Spleen (tissue), 11 donors: ENCODE measurements around the gene CABLES1. TPM values are rescaled to one million over a fixed set of nuclear protein-coding genes. Genes with fewer than 3 reads are reported as not detected.
"Not testable (repeated sequence)": the region's sequence is repeated elsewhere in the genome, so short reads cannot be mapped to it uniquely, and the experiment has no call there.

Source experiments
- DNase-seq: peaks from one replicate; pipeline ENCODE4 v3.0.0-alpha.2; 2020
- H3K27ac ChIP-seq, 8 donors: fragments of 200-600 bp; sonication (generic) in 7 of 8; 1 replicate in 4 of 8; 2 replicates in 4 of 8; pipeline versions ENCODE4 v1.5.0 to v1.8.0; 2016 to 2021; ENCODE audit warnings: inconsistent platforms in 4 of 8, mild to moderate bottlenecking in 4 of 8, moderate library complexity in 1 of 8
- H3K27me3 ChIP-seq, 7 donors: fragments of 200-600 bp; sonication (generic) in 6 of 7; replicated peaks in 1 of 7; 1 replicate in 4 of 7; 2 replicates in 3 of 7; pipeline versions ENCODE4 v1.5.0 to v1.8.0; 2016 to 2021; ENCODE audit warnings: inconsistent platforms in 3 of 7, mild to moderate bottlenecking in 1 of 7
- H3K36me3 ChIP-seq, 6 donors: fragments of 200-600 bp; sonication (generic) in 5 of 6; 1 replicate in 4 of 6; 2 replicates in 2 of 6; pipeline versions ENCODE4 v1.5.0 to v1.8.0; 2016 to 2021; ENCODE audit warnings: inconsistent platforms in 2 of 6
- H3K4me1 ChIP-seq, 6 donors: fragments of 200-600 bp; sonication (generic) in 5 of 6; 1 replicate in 3 of 6; 2 replicates in 3 of 6; pipeline versions ENCODE4 v1.5.0 to v1.8.0; 2016 to 2021; ENCODE audit warnings: inconsistent platforms in 3 of 6
- H3K4me3 ChIP-seq, 8 donors: fragments of 200-600 bp; sonication (generic) in 7 of 8; 1 replicate in 4 of 8; 2 replicates in 4 of 8; pipeline versions ENCODE4 v1.5.0 to v1.8.0; 2016 to 2021; ENCODE audit warnings: inconsistent platforms in 4 of 8, mild to moderate bottlenecking in 4 of 8, moderate library complexity in 2 of 8
- H3K9me3 ChIP-seq, 8 donors: fragments of 200-600 bp; sonication (generic) in 7 of 8; 1 replicate in 4 of 8; 2 replicates in 4 of 8; pipeline versions ENCODE4 v1.5.0 to v1.8.0; 2016 to 2021; ENCODE audit warnings: inconsistent platforms in 4 of 8
- POLR2A ChIP-seq, 3 donors: fragments of 450-650 bp; IDR thresholded peaks; one replicate each; pipeline ENCODE4 v1.5.1; 2017; ENCODE audit warnings: antibody characterized with exemption in 3 of 3, mild to moderate bottlenecking in 1 of 3
- POLR2AphosphoS5 ChIP-seq, 3 donors: sonication (generic); formaldehyde crosslinking; IDR thresholded peaks; one replicate each; pipeline ENCODE4 v1.5.1; 2017; ENCODE audit warnings: antibody characterized with exemption in 3 of 3
- WGBS, 5 donors: extraction: QIAGEN DNeasy Blood & Tissue Kit in 3 of 5; methylation state at CpG; one replicate each; pipeline versions ENCODE4 v1.1.5 to v1.1.7; 2013 to 2018; 5-methylcytosine and 5-hydroxymethylcytosine counted together
- intact Hi-C: fragments of 100-400 bp; cut with DNase I; formaldehyde crosslinking; loops from one replicate; pipeline ENCODE4 v1.15.0; 2023; ENCODE audit warnings: low total_unique reads
- polyA plus RNA-seq, 3 donors: library from polyadenylated mRNA; stranded (reverse); fragments of 200-250 nt; gene quantifications; one replicate each; pipeline ENCODE4 v1.2.1, GENCODE V29; 2013
- total RNA-seq, 7 donors: library from RNA; depleted of rRNA in 3 of 7; stranded (reverse); fragments of >200 nt in 3 of 7; fragmentation: NEBNext Ultra II Directional in 4 of 7; extraction: Animal tissue kit (Norgen Biotek cat#: 25700) in 4 of 7; gene quantifications; one replicate each; pipeline versions ENCODE4 v1.1.0 to v1.2.1, GENCODE V29; 2016 to 2021
- TF ChIP-seq, protein P1 (sequence below), 11 experiments: fragments of 200-600 bp in 7 of 11; fragments of 450-650 bp in 4 of 11; sonication (generic) in 4 of 11; IDR thresholded peaks in 8 of 11; conservative IDR thresholded peaks in 3 of 11; 1 replicate in 7 of 11; 2 replicates in 4 of 11; pipeline versions ENCODE4 v1.4.0 to v1.8.0; 2016 to 2021; ENCODE audit warnings: antibody characterized with exemption in 11 of 11, inconsistent platforms in 4 of 11, mild to moderate bottlenecking in 1 of 11
- donor health status: healthy with polysubstance abuse.
- donor health status: DM: no; HTN: no; CAD: no; lungs with moderate emphysema.
- donor health status: DM: no; HTN: no; CAD: no.
- donor health status: Bipolar disorder and iron deficiency.
- donor health status: healthy.
- donor health status: DM: no; HTN: no; CAD: no.
- donor health status: DM: yes; HTN: yes; CAD: no.

The CABLES1 gene
- total and polyA plus RNA-seq, 10 donors: 1.7 to 18.7 (median 6.0) TPM

GRCh38 chr18:23265682-23266399 is 130.6 kb downstream of the CABLES1 start:
- Histone ChIP-seq H3K4me3 (no peak overlapping the region), H3K27ac (peak overlapping the region in 5 of 8 donors; percentile 13 to 50 (median 30)), H3K27me3 (no peaks in the 10 kb centered on the region), H3K4me1 (peaks cover 3 to 27% (median 17%) of the 10 kb centered on the region in 6 donors), H3K36me3 (peaks cover 0 to 6% (median 0%) of the 10 kb centered on the region in 6 donors), H3K9me3 (peaks cover 0 to 21% (median 20%) of the 10 kb centered on the region in 8 donors)
- WGBS, 5 donors: 41 to 55% (median 50%) methylated on average over 7 of the region's 7 CpGs
- TF ChIP-seq, protein P1, sequence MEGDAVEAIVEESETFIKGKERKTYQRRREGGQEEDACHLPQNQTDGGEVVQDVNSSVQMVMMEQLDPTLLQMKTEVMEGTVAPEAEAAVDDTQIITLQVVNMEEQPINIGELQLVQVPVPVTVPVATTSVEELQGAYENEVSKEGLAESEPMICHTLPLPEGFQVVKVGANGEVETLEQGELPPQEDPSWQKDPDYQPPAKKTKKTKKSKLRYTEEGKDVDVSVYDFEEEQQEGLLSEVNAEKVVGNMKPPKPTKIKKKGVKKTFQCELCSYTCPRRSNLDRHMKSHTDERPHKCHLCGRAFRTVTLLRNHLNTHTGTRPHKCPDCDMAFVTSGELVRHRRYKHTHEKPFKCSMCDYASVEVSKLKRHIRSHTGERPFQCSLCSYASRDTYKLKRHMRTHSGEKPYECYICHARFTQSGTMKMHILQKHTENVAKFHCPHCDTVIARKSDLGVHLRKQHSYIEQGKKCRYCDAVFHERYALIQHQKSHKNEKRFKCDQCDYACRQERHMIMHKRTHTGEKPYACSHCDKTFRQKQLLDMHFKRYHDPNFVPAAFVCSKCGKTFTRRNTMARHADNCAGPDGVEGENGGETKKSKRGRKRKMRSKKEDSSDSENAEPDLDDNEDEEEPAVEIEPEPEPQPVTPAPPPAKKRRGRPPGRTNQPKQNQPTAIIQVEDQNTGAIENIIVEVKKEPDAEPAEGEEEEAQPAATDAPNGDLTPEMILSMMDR (IDR thresholded peaks at IDR 0.05 in 8 of 11, conservative IDR thresholded peaks at IDR 0.05 in 3 of 11): no peak
- TF ChIP-seq POLR2A (IDR thresholded peaks at IDR 0.05) (no peak), POLR2AphosphoS5 (IDR thresholded peaks at IDR 0.05) (no peak)
- intact Hi-C loops: no loop called here
- DNase-seq: no peak

DNA sequence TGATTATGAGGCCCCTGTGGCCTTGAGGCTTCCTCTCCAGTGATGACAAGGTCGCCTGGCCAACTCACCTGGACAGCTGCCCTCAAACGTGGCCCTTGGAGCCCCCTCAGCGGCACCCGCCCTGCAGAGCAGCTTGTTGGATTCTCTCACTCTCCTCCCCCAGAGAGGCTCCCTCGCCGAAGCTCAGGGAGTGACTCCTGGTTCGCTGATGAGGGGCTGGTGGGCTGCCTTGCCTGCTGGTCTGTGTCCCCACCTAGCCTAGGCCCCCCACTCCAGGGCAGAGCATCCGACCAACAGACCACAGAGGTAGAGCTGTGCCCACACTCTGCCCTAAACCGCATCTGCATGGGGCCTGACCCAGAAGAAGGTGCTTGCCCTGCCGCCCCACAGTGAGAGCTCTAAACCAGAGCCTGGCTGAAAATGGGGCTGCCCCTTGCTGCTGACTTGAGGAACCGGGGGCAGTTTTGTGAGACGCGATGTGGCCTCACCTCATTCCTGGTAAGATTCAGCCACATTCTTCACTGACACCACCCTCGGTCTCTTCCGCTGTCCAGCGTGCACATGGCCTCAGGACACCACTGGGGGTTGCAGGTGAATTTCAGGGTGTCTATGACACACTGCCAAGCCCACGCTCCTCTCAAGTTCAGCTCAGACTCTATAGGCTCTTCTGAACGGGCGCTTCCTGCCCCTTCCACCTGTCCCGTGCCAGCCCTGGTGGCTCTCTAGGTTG is 131.6 kb downstream of the CABLES1 start:
- TF ChIP-seq, protein P1 (IDR thresholded peaks at IDR 0.05 in 8 of 11, conservative IDR thresholded peaks at IDR 0.05 in 3 of 11): no peak
- no peak for TF ChIP-seq POLR2AphosphoS5 (IDR thresholded peaks at IDR 0.05)
- TF ChIP-seq POLR2A (IDR thresholded peaks at IDR 0.05): no peak
- intact Hi-C loops: no loop called here
- no peak for DNase-seq
- WGBS, 5 donors: 66 to 75% (median 75%) methylated on average over 15 to 20 of the region's 20 CpGs
- Histone ChIP-seq H3K36me3 (peaks cover 0 to 6% (median 0%) of the 10 kb centered on the region in 6 donors), H3K4me1 (peaks cover 0 to 22% (median 15%) of the 10 kb centered on the region in 6 donors), H3K4me3 (no peak overlapping the region), H3K27ac (no peak overlapping the region), H3K27me3 (no peaks in the 10 kb centered on the region), H3K9me3 (peaks cover 0 to 31% (median 27%) of the 10 kb centered on the region in 8 donors)

DNA sequence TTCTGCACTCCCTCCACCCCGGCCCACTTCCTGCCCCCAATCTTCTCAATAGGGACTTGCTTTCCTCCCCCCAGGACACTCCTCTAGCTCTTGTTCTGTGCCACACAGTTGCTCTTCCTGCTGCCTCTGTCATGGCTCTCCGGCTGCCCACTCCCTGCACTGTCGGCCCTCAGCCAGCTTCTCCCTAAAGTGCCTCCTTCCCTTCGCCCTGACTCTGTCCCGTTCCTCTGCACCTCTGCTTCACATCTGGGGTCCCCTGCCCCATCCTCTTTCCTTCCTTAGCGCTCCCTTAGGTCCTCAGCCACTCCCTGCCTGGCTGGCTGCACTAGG is 132.1 kb downstream of the CABLES1 start:
- H3K4me1 ChIP-seq: peaks cover 0 to 22% (median 15%) of the 10 kb centered on the region in 6 donors
- intact Hi-C loops: no loop called here
- H3K9me3 ChIP-seq: peaks cover 0 to 34% (median 27%) of the 10 kb centered on the region in 8 donors
- no peaks in the 10 kb centered on the region for H3K27me3 ChIP-seq
- no peak overlapping the region for H3K4me3 ChIP-seq
- no peak for DNase-seq
- TF ChIP-seq, protein P1 (IDR thresholded peaks at IDR 0.05 in 8 of 11, conservative IDR thresholded peaks at IDR 0.05 in 3 of 11): no peak
- TF ChIP-seq POLR2AphosphoS5 (IDR thresholded peaks at IDR 0.05) (no peak), POLR2A (IDR thresholded peaks at IDR 0.05) (no peak)
- 52 to 59% (median 57%) methylated on average over 6 of the region's 6 CpGs for WGBS, 5 donors
- H3K27ac ChIP-seq: no peak overlapping the region
- H3K36me3 ChIP-seq: peaks cover 0 to 6% (median 0%) of the 10 kb centered on the region in 6 donors

DNA sequence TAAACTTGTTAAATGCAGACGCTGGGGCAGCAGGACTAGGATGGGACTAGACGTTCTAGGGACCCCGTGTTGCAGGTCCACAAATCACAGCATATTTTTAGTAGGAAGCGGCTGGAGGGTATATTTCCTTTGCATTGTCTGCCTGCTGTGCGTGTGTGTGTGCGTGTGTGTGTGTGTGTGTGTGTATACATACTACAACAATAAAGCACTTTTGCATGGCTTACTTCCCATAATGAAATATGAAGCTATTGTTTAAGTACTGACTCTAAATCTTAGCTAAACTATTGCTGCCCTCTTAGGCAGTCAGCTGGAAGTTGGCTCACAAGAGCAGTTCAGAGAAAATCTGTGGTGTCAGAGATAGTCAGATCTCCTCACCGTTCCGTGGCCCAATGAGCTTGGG is 133.4 kb downstream of the CABLES1 start:
- Histone ChIP-seq H3K27me3 (no peaks in the 10 kb centered on the region), H3K36me3 (peaks cover 0 to 6% (median 0%) of the 10 kb centered on the region in 6 donors), H3K27ac (no peak overlapping the region), H3K4me3 (no peak overlapping the region), H3K9me3 (peaks cover 0 to 34% (median 27%) of the 10 kb centered on the region in 8 donors), H3K4me1 (peaks cover 0 to 22% (median 15%) of the 10 kb centered on the region in 6 donors)
- TF ChIP-seq POLR2A (IDR thresholded peaks at IDR 0.05) (no peak), POLR2AphosphoS5 (IDR thresholded peaks at IDR 0.05) (no peak)
- TF ChIP-seq, protein P1 (IDR thresholded peaks at IDR 0.05 in 8 of 11, conservative IDR thresholded peaks at IDR 0.05 in 3 of 11): no peak
- intact Hi-C loops: no loop called here
- 79 to 86% (median 84%) methylated on average over 8 of the region's 8 CpGs for WGBS, 5 donors
- no peak for DNase-seq

- H3K27me3 ChIP-seq, DNase-seq, H3K4me3 ChIP-seq, H3K27ac ChIP-seq, H3K36me3 ChIP-seq, intact Hi-C loops: not testable (repeated sequence)
- peaks cover 0 to 34% (median 27%) of the 10 kb centered on the region in 8 donors for H3K9me3 ChIP-seq
- WGBS, 5 donors: 6 to 36% (median 17%) methylated on average over 1 of the region's 1 CpG
- peaks cover 0 to 22% (median 15%) of the 10 kb centered on the region in 6 donors for H3K4me1 ChIP-seq
Observed at GRCh38 chr18:23269068-23269467, 133.8 kb downstream of the CABLES1 start.
